Cardiac fibroblast (primary cell): ENCODE results near the gene ATG2B.

Source experiments
- DNase-seq, 2 donors: peaks; one replicate each; pipeline versions ENCODE4 v3.0.0 to v3.0.0-alpha.2; 2010; ENCODE audit warnings: low read depth in 2 of 2
- H3K4me3 ChIP-seq, 2 donors: replicated peaks in 1 of 2; 1 replicate in 1 of 2; 2 replicates in 1 of 2; pipeline ENCODE4 v1.5.1; 2011; ENCODE audit warnings: low read depth in 2 of 2, low read length in 2 of 2, mild to moderate bottlenecking in 2 of 2, moderate library complexity in 1 of 2
- TF ChIP-seq, protein P1 (sequence below): IDR thresholded peaks from one replicate; pipeline ENCODE4 v1.5.1; 2011; ENCODE audit warnings: low read depth, mild to moderate bottlenecking, low read length, inconsistent platforms

ATG2B gene, protein sequence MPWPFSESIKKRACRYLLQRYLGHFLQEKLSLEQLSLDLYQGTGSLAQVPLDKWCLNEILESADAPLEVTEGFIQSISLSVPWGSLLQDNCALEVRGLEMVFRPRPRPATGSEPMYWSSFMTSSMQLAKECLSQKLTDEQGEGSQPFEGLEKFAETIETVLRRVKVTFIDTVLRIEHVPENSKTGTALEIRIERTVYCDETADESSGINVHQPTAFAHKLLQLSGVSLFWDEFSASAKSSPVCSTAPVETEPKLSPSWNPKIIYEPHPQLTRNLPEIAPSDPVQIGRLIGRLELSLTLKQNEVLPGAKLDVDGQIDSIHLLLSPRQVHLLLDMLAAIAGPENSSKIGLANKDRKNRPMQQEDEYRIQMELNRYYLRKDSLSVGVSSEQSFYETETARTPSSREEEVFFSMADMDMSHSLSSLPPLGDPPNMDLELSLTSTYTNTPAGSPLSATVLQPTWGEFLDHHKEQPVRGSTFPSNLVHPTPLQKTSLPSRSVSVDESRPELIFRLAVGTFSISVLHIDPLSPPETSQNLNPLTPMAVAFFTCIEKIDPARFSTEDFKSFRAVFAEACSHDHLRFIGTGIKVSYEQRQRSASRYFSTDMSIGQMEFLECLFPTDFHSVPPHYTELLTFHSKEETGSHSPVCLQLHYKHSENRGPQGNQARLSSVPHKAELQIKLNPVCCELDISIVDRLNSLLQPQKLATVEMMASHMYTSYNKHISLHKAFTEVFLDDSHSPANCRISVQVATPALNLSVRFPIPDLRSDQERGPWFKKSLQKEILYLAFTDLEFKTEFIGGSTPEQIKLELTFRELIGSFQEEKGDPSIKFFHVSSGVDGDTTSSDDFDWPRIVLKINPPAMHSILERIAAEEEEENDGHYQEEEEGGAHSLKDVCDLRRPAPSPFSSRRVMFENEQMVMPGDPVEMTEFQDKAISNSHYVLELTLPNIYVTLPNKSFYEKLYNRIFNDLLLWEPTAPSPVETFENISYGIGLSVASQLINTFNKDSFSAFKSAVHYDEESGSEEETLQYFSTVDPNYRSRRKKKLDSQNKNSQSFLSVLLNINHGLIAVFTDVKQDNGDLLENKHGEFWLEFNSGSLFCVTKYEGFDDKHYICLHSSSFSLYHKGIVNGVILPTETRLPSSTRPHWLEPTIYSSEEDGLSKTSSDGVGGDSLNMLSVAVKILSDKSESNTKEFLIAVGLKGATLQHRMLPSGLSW (N-terminal part only)

DNA sequence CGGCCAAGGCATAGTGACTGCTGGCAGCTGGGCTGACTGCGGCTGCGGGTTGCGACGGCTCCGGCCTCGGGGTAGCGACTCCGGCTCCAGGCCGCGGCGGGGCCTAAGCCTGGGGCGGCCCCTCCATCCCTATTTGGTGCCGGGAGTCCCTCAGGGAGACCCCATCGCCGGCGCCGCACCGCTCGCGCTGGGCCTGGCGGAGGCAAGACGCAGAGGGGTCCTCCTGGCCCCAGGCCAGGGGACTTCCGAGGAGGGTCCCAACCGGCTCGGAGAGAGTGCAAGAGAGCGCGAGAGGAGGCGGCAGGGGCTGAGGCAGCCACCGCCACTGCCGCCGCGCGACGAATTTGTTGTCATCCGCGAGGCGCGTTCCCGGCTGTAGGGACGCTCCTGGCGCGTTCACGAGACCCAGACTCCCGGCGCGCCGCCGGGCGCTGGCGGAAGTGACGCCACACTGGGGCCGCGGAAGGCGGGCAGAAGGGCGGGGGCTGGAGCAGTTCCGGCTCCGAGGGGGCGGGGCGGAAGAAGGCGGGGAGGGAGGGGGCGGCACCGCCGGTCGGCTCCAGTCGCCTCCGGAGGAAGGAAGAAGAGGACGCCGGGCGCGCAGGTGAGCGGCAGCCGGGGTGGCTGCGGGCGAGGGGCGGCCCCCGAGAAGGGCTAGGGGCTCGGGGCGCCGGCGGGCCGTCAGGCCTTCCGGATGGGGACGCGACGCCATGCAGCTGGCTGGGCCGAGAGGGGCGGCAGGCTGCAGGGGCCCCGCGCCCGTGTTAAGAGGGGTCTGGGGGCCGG, at the start of gene ATG2B, which contains the start of gene GSKIP:
Gene ATG2B (minus strand): TSS at position 377 of the 786 bp plus-strand sequence. CDS start 365 bp downstream, at position 12.
Gene GSKIP (plus strand): TSS at position 562 of the 786 bp plus-strand sequence. CDS start 18,722 bp downstream, outside the sequence.
- peak within 1 kb of the TSS; percentile 91 to 93 for H3K4me3 ChIP-seq
- peak; percentile 88 to 90 for DNase-seq
- TF ChIP-seq, protein P1, sequence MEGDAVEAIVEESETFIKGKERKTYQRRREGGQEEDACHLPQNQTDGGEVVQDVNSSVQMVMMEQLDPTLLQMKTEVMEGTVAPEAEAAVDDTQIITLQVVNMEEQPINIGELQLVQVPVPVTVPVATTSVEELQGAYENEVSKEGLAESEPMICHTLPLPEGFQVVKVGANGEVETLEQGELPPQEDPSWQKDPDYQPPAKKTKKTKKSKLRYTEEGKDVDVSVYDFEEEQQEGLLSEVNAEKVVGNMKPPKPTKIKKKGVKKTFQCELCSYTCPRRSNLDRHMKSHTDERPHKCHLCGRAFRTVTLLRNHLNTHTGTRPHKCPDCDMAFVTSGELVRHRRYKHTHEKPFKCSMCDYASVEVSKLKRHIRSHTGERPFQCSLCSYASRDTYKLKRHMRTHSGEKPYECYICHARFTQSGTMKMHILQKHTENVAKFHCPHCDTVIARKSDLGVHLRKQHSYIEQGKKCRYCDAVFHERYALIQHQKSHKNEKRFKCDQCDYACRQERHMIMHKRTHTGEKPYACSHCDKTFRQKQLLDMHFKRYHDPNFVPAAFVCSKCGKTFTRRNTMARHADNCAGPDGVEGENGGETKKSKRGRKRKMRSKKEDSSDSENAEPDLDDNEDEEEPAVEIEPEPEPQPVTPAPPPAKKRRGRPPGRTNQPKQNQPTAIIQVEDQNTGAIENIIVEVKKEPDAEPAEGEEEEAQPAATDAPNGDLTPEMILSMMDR, result no peak

GRCh38 chr14:96410119-96410518, 47.0 kb upstream of the ATG2B start:
- DNase-seq, result no peak
- TF ChIP-seq, protein P1, result no peak
- H3K4me3 ChIP-seq, result no peak overlapping the region

DNA sequence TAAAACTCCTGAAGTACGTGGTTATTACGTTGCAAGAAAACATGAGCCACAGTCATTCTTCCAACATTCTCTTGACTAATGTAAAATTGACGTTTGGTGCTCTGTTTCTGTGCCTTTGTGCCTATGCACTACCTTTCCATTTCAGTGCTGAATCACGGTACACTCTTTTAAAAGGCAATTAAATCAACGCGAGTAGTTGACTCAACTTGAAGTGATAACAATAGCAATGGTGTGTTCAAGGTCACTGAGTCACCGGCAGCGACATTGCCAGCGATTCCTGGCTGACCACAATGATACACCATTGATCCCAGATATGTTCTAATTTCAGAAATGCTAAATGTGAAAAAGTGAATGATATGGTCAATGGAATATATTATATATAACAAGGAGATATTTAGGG, 46.6 kb upstream of the ATG2B start:
- TF ChIP-seq, protein P1, result no peak
- DNase-seq, result no peak
- H3K4me3 ChIP-seq, result no peak overlapping the region

DNA sequence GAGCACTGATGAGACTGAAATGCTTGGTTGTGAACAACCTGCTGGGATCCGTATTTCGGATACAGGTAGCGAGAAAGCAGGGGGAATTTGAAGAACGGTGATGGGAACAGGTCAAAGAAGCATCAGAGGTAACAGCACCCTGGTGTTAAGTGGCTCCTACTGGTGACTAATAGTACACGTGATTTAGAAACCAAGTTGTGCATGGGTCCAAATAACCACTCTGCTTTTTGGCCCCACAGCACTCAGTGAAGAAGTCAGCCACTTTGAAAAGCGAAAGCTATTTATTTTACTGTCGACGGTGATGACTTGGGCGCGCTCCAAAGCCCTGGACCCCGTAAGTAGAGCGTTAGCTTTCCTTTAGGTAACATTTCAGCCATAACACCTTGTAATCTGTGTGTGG, 45.5 kb upstream of the ATG2B start:
- no peak overlapping the region for H3K4me3 ChIP-seq
- DNase-seq, result no peak
- TF ChIP-seq, protein P1, result no peak

- TF ChIP-seq, protein P1, result no peak
- DNase-seq, result no peak
- no peak overlapping the region for H3K4me3 ChIP-seq
These were observed 44.9 kb upstream of the ATG2B start for GRCh38 chr14:96407935-96408570.
